WI38 (cell line): ENCODE results near the gene RNPEPL1.
"Not testable (repeated sequence)": the region's sequence is repeated elsewhere in the genome, so short reads cannot be mapped to it uniquely, and the experiment has no call there.

Source experiments
- H3K4me3 ChIP-seq: 2 replicates; pipeline ENCODE4 v1.5.1; 2011; ENCODE audit warnings: low read depth, mild to moderate bottlenecking, control low read depth, low read length
- TF ChIP-seq, protein P1 (sequence below): IDR thresholded peaks from 2 replicates; pipeline ENCODE4 v1.5.1; 2012; ENCODE audit warnings: low read depth, mild to moderate bottlenecking, control low read depth, low read length

RNPEPL1 gene

GRCh38 chr2:240615820-240616547, 47.7 kb downstream of the RNPEPL1 start:
- no peak overlapping the region for H3K4me3 ChIP-seq
- TF ChIP-seq, protein P1, sequence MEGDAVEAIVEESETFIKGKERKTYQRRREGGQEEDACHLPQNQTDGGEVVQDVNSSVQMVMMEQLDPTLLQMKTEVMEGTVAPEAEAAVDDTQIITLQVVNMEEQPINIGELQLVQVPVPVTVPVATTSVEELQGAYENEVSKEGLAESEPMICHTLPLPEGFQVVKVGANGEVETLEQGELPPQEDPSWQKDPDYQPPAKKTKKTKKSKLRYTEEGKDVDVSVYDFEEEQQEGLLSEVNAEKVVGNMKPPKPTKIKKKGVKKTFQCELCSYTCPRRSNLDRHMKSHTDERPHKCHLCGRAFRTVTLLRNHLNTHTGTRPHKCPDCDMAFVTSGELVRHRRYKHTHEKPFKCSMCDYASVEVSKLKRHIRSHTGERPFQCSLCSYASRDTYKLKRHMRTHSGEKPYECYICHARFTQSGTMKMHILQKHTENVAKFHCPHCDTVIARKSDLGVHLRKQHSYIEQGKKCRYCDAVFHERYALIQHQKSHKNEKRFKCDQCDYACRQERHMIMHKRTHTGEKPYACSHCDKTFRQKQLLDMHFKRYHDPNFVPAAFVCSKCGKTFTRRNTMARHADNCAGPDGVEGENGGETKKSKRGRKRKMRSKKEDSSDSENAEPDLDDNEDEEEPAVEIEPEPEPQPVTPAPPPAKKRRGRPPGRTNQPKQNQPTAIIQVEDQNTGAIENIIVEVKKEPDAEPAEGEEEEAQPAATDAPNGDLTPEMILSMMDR = no peak

DNA sequence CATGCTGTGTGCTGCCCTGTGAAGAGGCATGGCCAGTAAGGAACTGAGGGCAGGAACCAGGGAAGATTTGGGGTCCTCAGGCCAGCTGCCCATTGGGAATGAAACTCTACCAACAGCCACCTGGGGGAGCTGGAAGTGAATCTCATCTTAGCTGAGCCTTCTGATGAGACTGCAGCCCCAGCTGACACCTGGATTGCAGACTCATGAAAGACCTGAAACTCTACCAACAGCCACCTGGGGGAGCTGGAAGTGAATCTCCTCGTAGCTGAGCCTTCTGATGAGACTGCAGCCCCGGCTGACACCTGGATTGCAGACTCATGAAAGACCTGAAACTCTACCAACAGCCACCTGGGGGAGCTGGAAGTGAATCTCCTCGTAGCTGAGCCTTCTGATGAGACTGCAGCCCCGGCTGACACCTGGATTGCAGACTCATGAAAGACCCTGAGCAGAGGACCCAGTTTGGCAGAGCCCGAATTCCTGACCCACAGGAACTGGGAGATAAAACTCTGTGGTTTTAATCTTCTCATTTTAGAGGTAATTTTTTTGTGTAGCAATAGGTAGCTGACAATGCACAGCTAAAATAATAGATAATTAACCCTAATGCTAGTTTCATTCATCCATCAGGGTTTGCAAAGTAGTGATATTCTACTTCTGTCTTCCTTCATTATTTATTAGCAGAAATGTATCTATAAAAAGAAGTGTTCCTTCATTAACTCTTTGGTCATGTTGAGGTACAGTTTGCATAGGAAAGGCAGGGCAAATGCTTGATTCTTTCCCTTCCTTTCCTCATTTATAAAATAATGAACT, 48.8 kb downstream of the RNPEPL1 start:
- H3K4me3 ChIP-seq = not testable (repeated sequence)

DNA sequence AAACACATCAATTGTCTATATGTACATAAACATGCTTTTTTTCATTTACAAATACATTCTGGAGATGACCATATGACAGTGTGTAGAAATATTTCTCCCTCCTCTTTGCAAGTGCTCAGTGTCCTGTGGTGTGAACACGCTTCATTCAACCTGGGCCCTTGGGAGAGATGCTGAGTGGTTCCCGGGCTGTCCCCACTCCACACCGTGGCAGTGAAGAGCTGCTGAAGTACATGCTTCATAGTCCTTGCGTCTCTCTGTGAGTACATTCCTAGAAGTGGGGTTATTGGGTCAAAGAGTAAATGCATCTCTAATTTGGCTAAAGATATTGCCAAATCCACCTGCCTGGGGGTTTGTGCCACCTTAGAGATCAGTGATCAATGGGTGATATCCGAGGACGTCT, 50.5 kb downstream of the RNPEPL1 start:
- TF ChIP-seq, protein P1 = no peak
- H3K4me3 ChIP-seq = no peak overlapping the region

- TF ChIP-seq, protein P1 = no peak
- no peak overlapping the region for H3K4me3 ChIP-seq
Measured at GRCh38 chr2:240619506-240620148, 51.3 kb downstream of the RNPEPL1 start.

DNA sequence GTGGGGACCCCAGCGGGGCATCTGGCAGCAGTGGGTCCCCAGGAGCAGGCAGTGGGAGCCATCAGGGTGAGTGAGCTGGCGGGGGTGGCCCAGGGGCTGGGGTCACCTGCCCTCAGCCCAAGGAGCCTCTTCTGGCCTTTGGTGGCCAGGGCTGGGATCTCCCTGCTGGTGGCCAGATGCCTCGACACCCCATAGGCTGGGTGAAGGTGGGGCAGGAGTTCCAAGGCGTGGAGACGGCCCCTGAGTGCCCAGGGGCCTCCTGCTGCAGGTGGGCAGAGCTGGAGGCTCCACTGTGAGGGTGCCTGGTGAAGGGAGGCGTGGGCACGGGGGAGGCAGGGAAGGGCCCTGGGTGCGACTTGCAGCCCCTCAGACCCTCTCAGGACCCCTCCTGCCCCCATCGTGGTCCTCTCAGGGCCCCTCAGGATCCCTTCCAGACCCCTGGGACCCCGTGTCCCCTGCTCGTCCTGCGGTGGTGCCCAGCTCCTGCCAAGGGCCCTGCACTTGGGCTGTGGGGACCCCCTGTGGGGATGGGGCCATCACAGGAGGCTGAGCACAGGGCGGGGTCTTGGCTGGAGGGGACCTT, 52.0 kb downstream of the RNPEPL1 start:
- TF ChIP-seq, protein P1 = no peak
- H3K4me3 ChIP-seq = no peak overlapping the region

DNA sequence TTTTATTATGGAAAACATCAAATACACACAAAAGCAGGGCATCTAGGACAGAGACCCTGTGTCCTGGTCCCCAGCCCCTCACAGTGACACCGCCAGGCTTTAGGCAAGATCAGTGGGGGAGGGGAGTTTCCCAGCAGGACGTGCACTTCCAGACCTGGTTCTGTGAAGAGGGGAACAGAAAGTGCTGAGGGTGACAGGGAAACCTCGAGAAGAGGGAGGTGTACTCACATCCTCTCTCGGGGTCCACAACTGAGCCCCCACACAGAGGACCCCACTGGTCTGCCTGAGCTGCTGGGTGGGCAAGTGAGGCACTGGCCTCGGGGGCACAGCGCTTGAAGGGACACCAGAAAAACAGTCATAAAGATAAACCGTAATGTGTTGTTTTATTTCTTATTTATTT, 52.6 kb downstream of the RNPEPL1 start:
- no peak overlapping the region for H3K4me3 ChIP-seq
- TF ChIP-seq, protein P1 = no peak

DNA sequence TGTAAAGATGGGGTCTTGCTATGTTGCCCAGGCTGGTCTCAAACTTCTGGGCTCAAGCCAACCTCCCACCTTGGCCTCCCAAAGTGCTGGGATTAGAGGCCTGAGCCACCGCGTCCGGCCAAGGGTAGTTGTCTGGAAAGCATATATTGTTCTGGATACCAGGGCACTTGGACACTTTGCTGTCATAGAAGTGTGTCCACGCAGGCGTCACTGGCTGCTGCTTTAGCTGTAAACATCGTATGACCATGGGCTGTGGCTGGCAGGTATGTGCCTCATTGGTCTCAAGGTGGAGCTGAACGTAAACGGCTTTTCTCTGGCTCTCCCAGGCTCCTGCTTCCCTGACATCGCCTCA, 53.8 kb downstream of the RNPEPL1 start:
- no peak overlapping the region for H3K4me3 ChIP-seq
- TF ChIP-seq, protein P1 = no peak
